Smooth muscle cell (in vitro differentiated cells): ENCODE results near the gene SSX3. TPM values are rescaled to one million over a fixed set of nuclear protein-coding genes. Genes with fewer than 3 reads are reported as not detected.
"Not testable (repeated sequence)": the region's sequence is repeated elsewhere in the genome, so short reads cannot be mapped to it uniquely, and the experiment has no call there.

Experiments used
- DNase-seq: peaks from one replicate; lab custom pipeline; 2025; ENCODE audit not compliant: unreplicated experiment; lab: John Stamatoyannopoulos, UW
- H2AFZ ChIP-seq: fragments of 200-600 bp; sonication (generic); 2 replicates; pipeline ENCODE4 v1.6.0; 2016; ENCODE audit warnings: antibody characterized with exemption, low read depth, mild to moderate bottlenecking
- H3F3A ChIP-seq: fragments of 200-600 bp; sonication (generic); 2 replicates; pipeline ENCODE4 v1.6.0; 2017; ENCODE audit warnings: antibody characterized with exemption, low read depth
- H3K27ac ChIP-seq: fragments of 200-600 bp; sonication (generic); 2 replicates; pipeline ENCODE4 v1.5.1; 2016; ENCODE audit warnings: low read depth, mild to moderate bottlenecking
- H3K27me3 ChIP-seq: fragments of 200-600 bp; sonication (generic); 2 replicates; pipeline ENCODE4 v1.6.1; 2016; ENCODE audit warnings: low read depth, mild to moderate bottlenecking
- H3K36me3 ChIP-seq: fragments of 200-600 bp; sonication (generic); 2 replicates; pipeline ENCODE4 v1.5.1; 2016; ENCODE audit warnings: low read depth
- H3K4me1 ChIP-seq: fragments of 200-600 bp; sonication (generic); 2 replicates; pipeline ENCODE4 v1.5.1; 2016; ENCODE audit warnings: low read depth
- H3K4me2 ChIP-seq: fragments of 200-600 bp; sonication (generic); 2 replicates; pipeline ENCODE4 v1.6.0; 2016; ENCODE audit warnings: mild to moderate bottlenecking
- H3K4me3 ChIP-seq: fragments of 200-600 bp; sonication (generic); 2 replicates; pipeline ENCODE4 v1.5.1; 2016; ENCODE audit warnings: mild to moderate bottlenecking
- H3K79me2 ChIP-seq: fragments of 200-600 bp; sonication (generic); 2 replicates; pipeline ENCODE4 v1.6.0; 2016; ENCODE audit warnings: low read depth, mild to moderate bottlenecking
- H3K9ac ChIP-seq: fragments of 200-600 bp; sonication (generic); 2 replicates; pipeline ENCODE4 v1.6.0; 2016; ENCODE audit warnings: low read depth
- H3K9me3 ChIP-seq: fragments of 200-600 bp; sonication (generic); replicated peaks from 2 replicates; pipeline ENCODE4 v1.5.1; 2016; ENCODE audit warnings: low read depth
- H4K20me1 ChIP-seq: fragments of 200-600 bp; sonication (generic); 2 replicates; pipeline ENCODE4 v1.6.0; 2016; ENCODE audit warnings: low read depth
- WGBS: methylation state at CpG from one replicate; pipeline ENCODE4 v1.1.7; 2016; ENCODE audit warnings: low lambda C conversion rate; 5-methylcytosine and 5-hydroxymethylcytosine counted together
- polyA plus RNA-seq: library from polyadenylated mRNA; unstranded; fragments of >200 nt; fragmentation: Nextera tagmentation; extraction: Ambion mirVana; gene quantifications from 2 replicates; pipeline ENCODE4 v1.2.1, GENCODE V29; 2016
- small RNA-seq: library from RNA; depleted of rRNA; stranded (forward); fragments of <200 nt; gene quantifications from one replicate; pipeline ENCODE3, GENCODE V24; 2014
- total RNA-seq: library from RNA; depleted of rRNA; stranded (reverse); fragments of >200 nt; gene quantifications from 2 replicates; pipeline ENCODE4 v1.2.3, GENCODE V29; 2014
- TF ChIP-seq, protein P1 (sequence below): fragments of 200-600 bp; sonication (generic); IDR thresholded peaks from 2 replicates; pipeline ENCODE4 v1.5.1; 2017; ENCODE audit warnings: borderline replicate concordance, mild to moderate bottlenecking, antibody characterized with exemption; ENCODE audit not compliant: insufficient read depth, poor library complexity, severe bottlenecking

The SSX3 gene
- total and polyA plus RNA-seq, 2 experiments from 2014 or later: not detected

DNA sequence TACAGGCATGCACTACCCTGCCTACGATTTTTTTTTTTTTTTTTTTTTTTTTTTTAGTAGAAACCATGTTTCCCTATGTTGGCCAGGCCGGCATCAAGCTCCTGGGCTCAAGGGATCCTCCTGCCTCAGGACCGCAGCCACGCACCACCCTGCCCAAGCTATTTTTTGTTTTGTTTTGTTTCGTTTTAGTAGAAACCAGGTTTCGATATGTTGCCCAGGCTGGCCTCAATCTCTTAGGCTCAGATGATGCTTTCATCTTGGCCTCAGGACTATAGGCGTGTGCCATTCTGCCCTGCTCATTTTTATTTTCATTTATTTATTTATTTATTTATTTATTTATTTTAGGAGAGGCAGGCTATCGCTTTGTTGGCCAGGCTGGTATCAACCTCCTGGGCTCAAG, 1.2 kb upstream of the SSX3 start:
- H3K27me3 ChIP-seq: no peaks in the 10 kb centered on the region
- WGBS: 90% methylated on average over 8 of the region's 8 CpGs
- TF ChIP-seq, protein P1, sequence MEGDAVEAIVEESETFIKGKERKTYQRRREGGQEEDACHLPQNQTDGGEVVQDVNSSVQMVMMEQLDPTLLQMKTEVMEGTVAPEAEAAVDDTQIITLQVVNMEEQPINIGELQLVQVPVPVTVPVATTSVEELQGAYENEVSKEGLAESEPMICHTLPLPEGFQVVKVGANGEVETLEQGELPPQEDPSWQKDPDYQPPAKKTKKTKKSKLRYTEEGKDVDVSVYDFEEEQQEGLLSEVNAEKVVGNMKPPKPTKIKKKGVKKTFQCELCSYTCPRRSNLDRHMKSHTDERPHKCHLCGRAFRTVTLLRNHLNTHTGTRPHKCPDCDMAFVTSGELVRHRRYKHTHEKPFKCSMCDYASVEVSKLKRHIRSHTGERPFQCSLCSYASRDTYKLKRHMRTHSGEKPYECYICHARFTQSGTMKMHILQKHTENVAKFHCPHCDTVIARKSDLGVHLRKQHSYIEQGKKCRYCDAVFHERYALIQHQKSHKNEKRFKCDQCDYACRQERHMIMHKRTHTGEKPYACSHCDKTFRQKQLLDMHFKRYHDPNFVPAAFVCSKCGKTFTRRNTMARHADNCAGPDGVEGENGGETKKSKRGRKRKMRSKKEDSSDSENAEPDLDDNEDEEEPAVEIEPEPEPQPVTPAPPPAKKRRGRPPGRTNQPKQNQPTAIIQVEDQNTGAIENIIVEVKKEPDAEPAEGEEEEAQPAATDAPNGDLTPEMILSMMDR: no peak
- no peak overlapping the region for H3K9ac ChIP-seq
- H3K27ac ChIP-seq: no peak overlapping the region
- DNase-seq: no peak
- no peaks in the 10 kb centered on the region for H3K9me3 ChIP-seq
- no peaks in the 10 kb centered on the region for H4K20me1 ChIP-seq
- no peaks in the 10 kb centered on the region for H3K4me1 ChIP-seq
- H3F3A ChIP-seq: no peaks in the 10 kb centered on the region
- H3K36me3 ChIP-seq: no peaks in the 10 kb centered on the region
- no peaks in the 10 kb centered on the region for H3K79me2 ChIP-seq
- H3K4me2 ChIP-seq: no peak overlapping the region
- no peak overlapping the region for H2AFZ ChIP-seq
- no peak overlapping the region for H3K4me3 ChIP-seq

- WGBS: 75% methylated on average over 8 of the region's 8 CpGs
- H3K4me2 ChIP-seq: not testable (repeated sequence)
These were observed 10.4 kb downstream of the SSX3 start for GRCh38 chrX:48346059-48346458.

GRCh38 chrX:48313996-48314395, 42.5 kb downstream of the SSX3 start:
- H2AFZ ChIP-seq, H3K9me3 ChIP-seq, H3K36me3 ChIP-seq, H3K4me2 ChIP-seq, H3K79me2 ChIP-seq, H3K27me3 ChIP-seq, H3K9ac ChIP-seq, H3K27ac ChIP-seq, DNase-seq, H3K4me1 ChIP-seq, H3K4me3 ChIP-seq, H4K20me1 ChIP-seq, H3F3A ChIP-seq: not testable (repeated sequence)
- WGBS: 90% methylated on average over 2 of the region's 2 CpGs

More at GRCh38 chrX:48346059-48346458, 10.4 kb downstream of the SSX3 start:
- H3K9ac ChIP-seq, H3K36me3 ChIP-seq, H3K79me2 ChIP-seq, H2AFZ ChIP-seq, H3K9me3 ChIP-seq, H3K4me3 ChIP-seq, H3K27ac ChIP-seq, H3F3A ChIP-seq, H4K20me1 ChIP-seq, DNase-seq, H3K27me3 ChIP-seq, H3K4me1 ChIP-seq: not testable (repeated sequence)

DNA sequence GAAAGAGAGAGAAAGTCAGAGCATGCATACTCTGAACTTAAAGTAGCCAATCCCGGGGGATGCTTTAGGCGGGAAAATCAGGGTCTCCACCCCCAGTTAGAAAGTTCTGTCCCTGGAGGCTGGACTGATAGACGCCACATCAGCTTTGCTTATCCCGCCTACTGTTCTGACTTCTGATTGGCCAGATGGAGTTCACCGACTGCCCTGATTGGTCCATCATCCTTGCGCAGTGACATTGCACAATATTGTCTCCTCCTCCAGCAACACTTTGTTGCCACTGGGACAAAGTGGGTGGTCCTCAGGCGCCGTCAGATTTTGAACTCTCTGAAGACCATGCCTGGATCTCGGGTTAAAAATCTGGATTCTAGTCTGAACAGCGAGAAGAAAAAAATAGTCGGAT, 50.3 kb downstream of the SSX3 start:
- TF ChIP-seq, protein P1: no peak
- Histone ChIP-seq H3K4me1 (no peaks in the 10 kb centered on the region), H3K36me3 (no peaks in the 10 kb centered on the region), H3K9me3 (no peaks in the 10 kb centered on the region), H3K79me2 (no peaks in the 10 kb centered on the region), H3K4me3 (no peak overlapping the region), H3K4me2 (no peak overlapping the region), H3K27me3 (no peaks in the 10 kb centered on the region), H3K27ac (no peak overlapping the region), H2AFZ (no peak overlapping the region), H3K9ac (no peak overlapping the region), H3F3A (no peaks in the 10 kb centered on the region), H4K20me1 (no peaks in the 10 kb centered on the region)
- WGBS: 87% methylated on average over 11 of the region's 11 CpGs
- no peak for DNase-seq

Small RNA genes within 50 kb of the gene (small RNA-seq; reads per million reads assigned to genes)
- gene AL606490.7 (not detected), gene AL606490.9 (not detected)

Other genes with a start within 250 kb of the SSX3 start
- gene SPACA5B, start 226.1 kb downstream of the SSX3 start, total RNA-seq: not detected in 2 replicates
- gene SPACA5B, start 226.1 kb downstream of the SSX3 start, polyA plus RNA-seq: not detected in 2 replicates
- gene SSX5, start 159.9 kb downstream of the SSX3 start, total RNA-seq: not detected in 2 replicates
- not detected in 2 replicates for gene SSX5, start 159.9 kb downstream of the SSX3 start, polyA plus RNA-seq
- gene SSX1, start 101.3 kb downstream of the SSX3 start, total RNA-seq: not detected in 2 replicates
- not detected in 2 replicates for gene SSX1, start 101.3 kb downstream of the SSX3 start, polyA plus RNA-seq
- gene SSX4, start 26.8 kb upstream of the SSX3 start, total RNA-seq: not detected in 2 replicates
- gene SSX4, start 26.8 kb upstream of the SSX3 start, polyA plus RNA-seq: not detected in 2 replicates
- not detected in 2 replicates for gene SSX4B, start 55.3 kb upstream of the SSX3 start, total RNA-seq
- gene SSX4B, start 55.3 kb upstream of the SSX3 start, polyA plus RNA-seq: not detected in 2 replicates
- gene SLC38A5, start 113.6 kb upstream of the SSX3 start, total RNA-seq: 69.4 and 79.0 TPM in 2 replicates
- gene SLC38A5, start 113.6 kb upstream of the SSX3 start, polyA plus RNA-seq: 68.7 and 88.7 TPM in 2 replicates
- gene FTSJ1, start 119.5 kb upstream of the SSX3 start, total RNA-seq: 60.6 and 78.9 TPM in 2 replicates
- 80.8 and 82.4 TPM in 2 replicates for gene FTSJ1, start 119.5 kb upstream of the SSX3 start, polyA plus RNA-seq
- 25.1 and 25.5 TPM in 2 replicates for gene PORCN, start 152.3 kb upstream of the SSX3 start, total RNA-seq
- gene PORCN, start 152.3 kb upstream of the SSX3 start, polyA plus RNA-seq: 14.8 and 23.2 TPM in 2 replicates
- 49.1 and 63.0 TPM in 2 replicates for gene EBP, start 165.1 kb upstream of the SSX3 start, total RNA-seq
- 85.5 and 99.8 TPM in 2 replicates for gene EBP, start 165.1 kb upstream of the SSX3 start, polyA plus RNA-seq
- gene TBC1D25, start 183.0 kb upstream of the SSX3 start, total RNA-seq: 3.8 and 4.5 TPM in 2 replicates
- gene TBC1D25, start 183.0 kb upstream of the SSX3 start, polyA plus RNA-seq: 9.7 and 9.8 TPM in 2 replicates
- 110 and 156 TPM in 2 replicates for gene RBM3, start 217.8 kb upstream of the SSX3 start, total RNA-seq
- 111 and 116 TPM in 2 replicates for gene RBM3, start 217.8 kb upstream of the SSX3 start, polyA plus RNA-seq
- gene WDR13, start 240.8 kb upstream of the SSX3 start, total RNA-seq: 46.9 and 55.3 TPM in 2 replicates
- 113 and 133 TPM in 2 replicates for gene WDR13, start 240.8 kb upstream of the SSX3 start, polyA plus RNA-seq